ENCODE data around the gene TNIK. TPM values are rescaled to one million over a fixed set of nuclear protein-coding genes. Genes with fewer than 3 reads are reported as not detected.

The TNIK gene
- total and polyA plus RNA-seq, 2 of the 13 experiments (the other 11 are each of a cell fraction or from before 2014, with no cell fraction given), result 0.15 to 0.22 TPM

DNA sequence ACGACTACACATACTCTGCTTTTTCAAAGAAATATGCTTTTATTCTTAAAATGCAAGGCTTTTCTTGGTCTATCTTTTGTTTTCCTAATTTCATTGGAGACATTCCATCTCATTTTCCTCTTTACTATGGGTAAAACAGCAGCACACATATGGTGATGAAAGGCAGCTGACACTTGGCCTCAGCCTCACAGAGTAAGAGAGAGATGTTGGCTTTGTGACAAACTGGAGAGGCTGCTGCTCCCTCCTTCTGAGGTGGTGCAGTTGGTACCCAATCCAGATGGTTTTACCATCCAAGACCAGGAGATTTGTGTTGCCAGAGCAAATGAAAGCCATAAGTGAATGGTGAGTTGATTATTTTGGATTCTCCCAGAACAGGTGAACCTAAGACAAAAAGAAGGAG is 420.5 kb downstream of the TNIK start:
- ChIA-PET CTCF (ENCODE audit: low intra/inter-chr PET ratio, low total read pairs) (no interaction called here), POLR2A (no interaction called here)
- H3K4me1 ChIP-seq (ENCODE audit: insufficient read depth, low read length), result peaks cover 31% of the 10 kb centered on the region
- H3K27me3 ChIP-seq (ENCODE audit: control insufficient read depth in 1 of 2, insufficient read depth in 2 of 2, low read length in 2 of 2), result no peaks in the 10 kb centered on the region
- BruUV-seq (replicated peaks), result no TSS peak
- no peaks in the 10 kb centered on the region for H4K20me1 ChIP-seq (ENCODE audit: insufficient read depth, low read length)
- no peak overlapping the region for H2AFZ ChIP-seq (ENCODE audit: low read length)
- no peak for FAIRE-seq
- TF ChIP-seq, protein P1, sequence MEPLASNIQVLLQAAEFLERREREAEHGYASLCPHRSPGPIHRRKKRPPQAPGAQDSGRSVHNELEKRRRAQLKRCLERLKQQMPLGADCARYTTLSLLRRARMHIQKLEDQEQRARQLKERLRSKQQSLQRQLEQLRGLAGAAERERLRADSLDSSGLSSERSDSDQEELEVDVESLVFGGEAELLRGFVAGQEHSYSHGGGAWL (CRISPR knock-in tag; IDR thresholded peaks at IDR 0.05), result no peak
- TF ChIP-seq AHR (CRISPR knock-in tag; IDR thresholded peaks at IDR 0.05) (no peak), MBD4 (IDR thresholded peaks at IDR 0.05; ENCODE audit: borderline replicate concordance, low read length) (no peak), ZNF501 (CRISPR knock-in tag; IDR thresholded peaks at IDR 0.05) (no peak), GATA4 (IDR thresholded peaks at IDR 0.05; ENCODE audit: borderline replicate concordance, low read depth) (no peak), MAZ (IDR thresholded peaks at IDR 0.05; ENCODE audit: borderline replicate concordance, low read depth, low read length) (no peak), MAZ (CRISPR knock-in tag; IDR thresholded peaks at IDR 0.05; ENCODE audit: low read depth) (no peak), NFATC3 (CRISPR knock-in tag; IDR thresholded peaks at IDR 0.05) (no peak), NCOA5 (CRISPR knock-in tag; IDR thresholded peaks at IDR 0.05) (no peak)
- TF ChIP-seq, protein P2, sequence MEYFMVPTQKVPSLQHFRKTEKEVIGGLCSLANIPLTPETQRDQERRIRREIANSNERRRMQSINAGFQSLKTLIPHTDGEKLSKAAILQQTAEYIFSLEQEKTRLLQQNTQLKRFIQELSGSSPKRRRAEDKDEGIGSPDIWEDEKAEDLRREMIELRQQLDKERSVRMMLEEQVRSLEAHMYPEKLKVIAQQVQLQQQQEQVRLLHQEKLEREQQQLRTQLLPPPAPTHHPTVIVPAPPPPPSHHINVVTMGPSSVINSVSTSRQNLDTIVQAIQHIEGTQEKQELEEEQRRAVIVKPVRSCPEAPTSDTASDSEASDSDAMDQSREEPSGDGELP (IDR thresholded peaks at IDR 0.05; ENCODE audit: borderline replicate concordance, low read depth), result no peak
- TF ChIP-seq, protein P3, sequence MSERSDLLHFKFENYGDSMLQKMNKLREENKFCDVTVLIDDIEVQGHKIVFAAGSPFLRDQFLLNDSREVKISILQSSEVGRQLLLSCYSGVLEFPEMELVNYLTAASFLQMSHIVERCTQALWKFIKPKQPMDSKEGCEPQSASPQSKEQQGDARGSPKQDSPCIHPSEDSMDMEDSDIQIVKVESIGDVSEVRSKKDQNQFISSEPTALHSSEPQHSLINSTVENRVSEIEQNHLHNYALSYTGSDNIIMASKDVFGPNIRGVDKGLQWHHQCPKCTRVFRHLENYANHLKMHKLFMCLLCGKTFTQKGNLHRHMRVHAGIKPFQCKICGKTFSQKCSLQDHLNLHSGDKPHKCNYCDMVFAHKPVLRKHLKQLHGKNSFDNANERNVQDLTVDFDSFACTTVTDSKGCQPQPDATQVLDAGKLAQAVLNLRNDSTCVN (CRISPR knock-in tag; IDR thresholded peaks at IDR 0.05; ENCODE audit: borderline replicate concordance), result no peak
- intact Hi-C loops (cut with micrococcal nuclease; ENCODE audit: unreplicated experiment), result no loop called here
- in situ Hi-C loops (cut with HindIII; ENCODE audit: extremely low pct_ligation_motif_present, low pct_unique_long_range_greater_than_20kb), result no loop called here
- no peak overlapping the region for H3K9ac ChIP-seq (ENCODE audit: insufficient read depth, low read depth, low read length)
- H3K27ac ChIP-seq (ENCODE audit: extremely low read length, insufficient read depth, low read length), result no peak overlapping the region
- WGBS (ENCODE audit: low lambda C conversion rate), result 92% methylated on average over 1 of the region's 1 CpG
- H3K4me3 ChIP-seq (replicated peaks in 1 of 3; ENCODE audit: insufficient read depth in 1 of 3, low read depth in 2 of 3, low read length in 3 of 3), result no peak overlapping the region
- ATAC-seq, result no peak
- no peaks in the 10 kb centered on the region for H3K9me3 ChIP-seq (ENCODE audit: low read length)
- no peak overlapping the region for H3K4me2 ChIP-seq (ENCODE audit: low read depth, low read length)
- DNase-seq (ENCODE audit: low spot score), result no peak
- H3K36me3 ChIP-seq (replicated peaks in 1 of 2; ENCODE audit: control insufficient read depth in 1 of 2, insufficient read depth in 2 of 2, low read length in 2 of 2), result no peaks in the 10 kb centered on the region
- no peaks in the 10 kb centered on the region for H3K79me2 ChIP-seq (ENCODE audit: insufficient read depth, low read length)

All from HepG2 (cell line).